HTERT RPE-1 (cell line): ENCODE measurements around the gene SH3TC2.

Experiments
- in situ Hi-C: fragments of 300-500 bp; cut with MboI; formaldehyde crosslinking; loops from 4 replicates; pipeline ENCODE4 v1.14.3; 2020; ENCODE audit warnings: low sequenced_read_pairs

The SH3TC2 gene

DNA sequence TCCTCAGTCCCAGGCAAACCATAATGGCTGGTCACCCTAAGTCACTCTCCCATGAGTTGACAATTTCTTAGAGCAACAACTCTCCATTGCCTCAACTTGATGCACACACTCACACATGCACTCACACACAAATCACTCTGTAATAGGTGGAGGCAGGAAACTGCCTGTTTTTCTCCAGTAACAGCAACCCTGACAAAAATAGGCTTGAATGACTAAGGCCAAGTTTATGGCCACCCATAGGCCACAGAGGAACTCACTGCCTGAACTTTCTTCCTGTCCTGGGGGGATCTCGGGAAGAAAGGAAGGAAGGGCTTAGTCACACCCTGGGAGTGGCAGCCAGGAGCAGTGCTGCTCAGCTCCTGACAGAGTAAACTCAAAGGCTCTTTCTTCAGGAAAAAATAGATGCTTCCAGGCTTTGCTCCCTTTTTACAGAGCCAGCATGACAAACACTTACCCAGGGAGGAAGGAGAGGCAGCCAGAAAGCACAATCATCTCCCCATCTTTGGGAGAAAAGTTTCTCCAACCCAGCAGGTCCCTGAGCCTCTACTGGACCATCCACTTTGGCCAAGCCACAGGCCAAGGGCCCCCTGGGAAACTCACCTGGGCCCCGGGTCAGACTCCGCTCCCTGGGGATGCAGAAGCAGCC is 368 bp downstream of the SH3TC2 start:
- in situ Hi-C loops: no loop called here

DNA sequence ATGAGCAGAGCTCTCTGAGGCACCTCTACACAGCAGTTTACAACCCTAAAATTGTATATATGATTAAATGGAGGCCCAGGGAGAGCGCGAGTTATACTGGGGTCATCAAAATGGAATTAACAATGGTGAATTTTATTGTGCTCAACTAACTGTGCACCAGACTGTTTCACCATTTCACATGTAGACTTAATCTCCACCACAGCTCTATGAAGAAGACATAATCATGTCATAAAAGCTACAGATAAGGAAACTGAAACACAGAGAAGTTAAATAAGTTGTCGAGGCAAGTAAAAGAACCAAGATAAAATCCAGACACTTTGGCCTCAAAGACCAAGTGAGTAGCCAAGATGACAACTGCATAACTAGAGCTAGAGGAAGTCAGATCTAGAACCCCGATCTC is 1.5 kb downstream of the SH3TC2 start:
- in situ Hi-C loops: no loop called here

DNA sequence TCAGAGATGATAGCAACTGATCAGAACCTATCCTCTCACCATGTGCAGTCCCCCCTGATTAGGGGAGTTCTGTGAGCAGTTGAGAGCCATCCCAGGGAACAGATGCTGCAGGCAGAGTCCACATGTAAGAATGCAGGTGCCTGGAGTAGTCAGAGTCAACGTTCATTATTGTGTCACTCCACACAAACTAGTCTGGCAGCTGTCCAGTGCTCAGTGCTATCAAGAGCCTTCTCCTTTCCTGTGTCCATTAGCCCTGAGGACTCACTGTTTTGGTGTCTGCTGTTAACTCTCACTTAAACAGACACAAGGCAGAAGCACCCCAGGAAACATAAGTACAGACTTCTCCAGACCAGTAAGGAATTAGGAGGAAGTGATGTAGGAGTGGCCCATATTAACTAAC is 2.5 kb downstream of the SH3TC2 start:
- in situ Hi-C loops: no loop called here

- in situ Hi-C loops: no loop called here
These were observed 6.2 kb downstream of the SH3TC2 start for GRCh38 chr5:149056616-149057165.

- in situ Hi-C loops: no loop called here
These were observed 8.4 kb downstream of the SH3TC2 start for GRCh38 chr5:149054416-149054815.

GRCh38 chr5:149053072-149053695 is 9.7 kb downstream of the SH3TC2 start:
- in situ Hi-C loops: no loop called here

DNA sequence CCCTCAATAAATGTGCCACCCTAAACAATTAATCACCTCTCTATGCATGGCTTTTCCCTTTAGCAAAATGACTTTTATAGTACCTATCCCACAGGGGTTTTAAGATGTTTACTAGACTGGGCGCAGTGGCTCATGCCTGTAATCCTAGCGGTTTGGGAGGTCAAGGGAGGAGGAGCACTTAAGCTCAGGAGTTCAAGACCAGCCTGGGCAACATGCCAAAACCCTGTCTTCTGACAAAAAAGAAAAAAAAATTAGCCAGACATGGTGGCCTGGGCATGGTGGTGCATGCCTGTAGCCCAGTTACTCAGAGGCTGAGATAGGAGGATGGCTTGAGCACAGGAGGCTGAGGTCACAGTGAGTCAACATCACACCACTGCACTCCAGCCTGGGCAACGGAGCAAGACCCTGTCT is 13.5 kb downstream of the SH3TC2 start:
- in situ Hi-C loops: no loop called here

GRCh38 chr5:149048811-149049210 is 14.1 kb downstream of the SH3TC2 start:
- in situ Hi-C loops: no loop called here

DNA sequence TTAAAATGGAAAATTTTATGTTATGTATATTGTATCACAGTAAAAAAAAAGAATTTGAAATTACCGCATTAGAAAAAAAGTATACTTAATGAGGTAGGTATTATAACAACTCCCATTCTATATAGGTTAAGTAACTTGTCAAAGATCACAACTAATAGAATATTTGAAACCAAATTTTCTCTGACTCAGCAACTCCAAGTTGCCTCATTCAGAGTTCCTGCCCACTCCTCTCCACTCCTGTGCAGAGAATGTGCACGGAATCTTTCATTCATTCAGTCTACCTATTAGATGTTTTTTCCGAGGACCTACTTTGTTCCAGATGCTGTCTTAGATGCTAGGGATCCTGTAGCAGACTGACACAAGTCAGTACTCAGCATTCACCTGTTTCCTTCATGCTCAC is 15.4 kb downstream of the SH3TC2 start:
- in situ Hi-C loops: no loop called here

GRCh38 chr5:149046196-149046829 is 16.5 kb downstream of the SH3TC2 start:
- in situ Hi-C loops: no loop called here

DNA sequence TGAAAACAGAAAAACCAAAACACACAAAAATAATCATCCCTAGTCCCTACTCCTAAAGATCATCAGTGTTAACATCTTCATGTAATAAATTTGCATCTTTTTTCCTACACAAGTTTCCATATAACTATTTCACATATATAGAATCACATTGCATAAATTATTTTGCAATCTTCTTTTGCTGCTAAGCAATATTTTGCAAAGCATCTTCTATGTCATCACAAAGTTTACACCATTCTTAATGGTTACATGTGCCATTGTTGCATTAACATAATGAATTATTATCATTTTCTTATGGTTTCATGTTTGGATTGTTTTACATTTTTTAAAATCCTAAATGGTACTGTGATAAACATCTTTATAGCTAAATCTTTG is 17.8 kb downstream of the SH3TC2 start:
- in situ Hi-C loops: no loop called here

DNA sequence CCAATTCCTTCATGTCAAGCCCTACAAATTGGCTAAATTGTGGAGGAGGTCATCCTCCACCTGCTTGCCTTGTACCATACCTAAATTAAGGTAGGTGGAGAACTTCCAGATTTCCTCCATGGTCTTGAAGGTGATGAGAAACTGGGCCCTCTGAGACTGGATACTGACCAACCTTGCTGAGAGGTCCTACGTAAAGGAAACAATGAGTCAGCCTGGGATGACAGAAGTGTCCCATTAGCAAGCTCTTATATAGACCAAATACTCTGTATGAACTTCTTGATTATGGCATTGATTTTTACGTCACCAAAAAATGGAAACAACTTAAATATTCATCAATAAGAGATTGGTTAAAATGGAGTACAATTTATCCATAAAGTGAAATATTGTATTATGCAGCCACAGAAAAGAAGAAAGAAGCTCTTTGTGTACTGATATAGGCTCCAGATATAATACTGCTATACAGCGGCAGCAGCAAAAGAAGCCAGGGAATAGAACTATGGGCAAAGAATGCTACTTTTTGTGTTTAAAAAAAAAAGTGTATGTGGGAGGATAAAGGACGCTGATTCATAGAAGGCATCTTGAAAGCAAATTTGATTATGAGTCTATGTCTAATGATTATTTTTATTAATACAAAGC is 18.3 kb downstream of the SH3TC2 start:
- in situ Hi-C loops: no loop called here

GRCh38 chr5:149043641-149044040 is 19.2 kb downstream of the SH3TC2 start:
- in situ Hi-C loops: no loop called here

- in situ Hi-C loops: no loop called here
These were observed 20.0 kb downstream of the SH3TC2 start for GRCh38 chr5:149042865-149043264.

- in situ Hi-C loops: no loop called here
These were observed 21.6 kb downstream of the SH3TC2 start for GRCh38 chr5:149041242-149041641.

- in situ Hi-C loops: no loop called here
These were observed 22.4 kb downstream of the SH3TC2 start for GRCh38 chr5:149040421-149040820.

- in situ Hi-C loops: no loop called here
These were observed 23.4 kb downstream of the SH3TC2 start for GRCh38 chr5:149039506-149039905.

DNA sequence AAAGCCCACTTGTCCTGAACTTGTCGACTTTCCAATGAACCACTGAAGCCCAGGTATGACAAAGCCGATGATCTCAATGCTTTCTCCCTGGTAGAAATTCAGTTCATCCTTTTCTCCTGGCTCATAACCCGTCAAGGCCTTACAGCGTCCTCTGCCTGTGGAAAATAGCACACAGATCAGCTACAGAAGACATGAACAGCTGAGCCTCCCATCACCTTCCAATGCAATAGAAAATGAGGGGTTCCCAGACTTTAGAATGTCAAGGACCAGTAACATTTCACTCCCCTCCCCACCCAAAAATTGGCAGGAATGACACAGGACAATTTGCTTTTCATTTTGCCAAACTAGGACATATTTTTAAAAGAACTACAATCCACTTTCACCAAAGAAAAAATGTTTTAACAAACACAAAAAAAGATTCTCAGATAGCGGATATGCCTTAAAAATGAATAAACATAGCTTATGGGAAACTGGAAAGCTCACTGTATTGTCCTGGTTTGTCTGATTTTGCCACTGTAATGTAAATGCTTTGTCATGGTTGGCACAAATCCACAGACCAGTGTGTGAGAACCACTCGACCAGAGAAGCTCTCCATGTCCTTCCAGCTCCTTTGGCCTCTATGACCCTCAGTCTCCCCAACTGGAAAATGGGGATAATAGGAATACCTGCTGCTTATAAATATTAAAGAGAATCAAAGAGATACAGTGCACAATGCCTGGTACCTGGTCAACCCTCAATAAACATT is 24.4 kb downstream of the SH3TC2 start:
- in situ Hi-C loops: no loop called here

- in situ Hi-C loops: no loop called here
These were observed 25.0 kb downstream of the SH3TC2 start for GRCh38 chr5:149037817-149038216.

DNA sequence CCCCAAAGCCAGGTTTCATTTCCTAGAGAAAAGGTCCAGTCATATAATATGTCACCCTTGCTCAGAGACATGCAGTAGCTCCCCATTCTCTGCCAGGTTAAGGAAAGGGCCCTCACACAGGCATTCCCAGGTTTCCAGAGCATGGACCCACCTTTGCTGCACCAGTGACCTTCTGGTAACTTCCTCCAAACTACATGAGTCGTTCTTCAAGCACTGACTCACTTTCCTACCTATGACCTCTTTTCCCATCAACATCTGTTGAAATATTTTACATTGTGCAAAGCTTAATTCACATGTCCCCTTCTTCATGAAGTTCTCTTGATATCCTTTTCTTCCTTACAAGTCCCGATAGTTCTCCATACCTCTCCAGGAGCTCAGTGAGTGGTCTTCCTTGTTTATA is 25.9 kb downstream of the SH3TC2 start:
- in situ Hi-C loops: no loop called here

- in situ Hi-C loops: no loop called here
These were observed 26.7 kb downstream of the SH3TC2 start for GRCh38 chr5:149036168-149036567.
